Measurements from ENCODE around the gene MAP4.
"Not testable (repeated sequence)": the region's sequence is repeated elsewhere in the genome, so short reads cannot be mapped to it uniquely, and the experiment has no call there.

MAP4 gene

DNA sequence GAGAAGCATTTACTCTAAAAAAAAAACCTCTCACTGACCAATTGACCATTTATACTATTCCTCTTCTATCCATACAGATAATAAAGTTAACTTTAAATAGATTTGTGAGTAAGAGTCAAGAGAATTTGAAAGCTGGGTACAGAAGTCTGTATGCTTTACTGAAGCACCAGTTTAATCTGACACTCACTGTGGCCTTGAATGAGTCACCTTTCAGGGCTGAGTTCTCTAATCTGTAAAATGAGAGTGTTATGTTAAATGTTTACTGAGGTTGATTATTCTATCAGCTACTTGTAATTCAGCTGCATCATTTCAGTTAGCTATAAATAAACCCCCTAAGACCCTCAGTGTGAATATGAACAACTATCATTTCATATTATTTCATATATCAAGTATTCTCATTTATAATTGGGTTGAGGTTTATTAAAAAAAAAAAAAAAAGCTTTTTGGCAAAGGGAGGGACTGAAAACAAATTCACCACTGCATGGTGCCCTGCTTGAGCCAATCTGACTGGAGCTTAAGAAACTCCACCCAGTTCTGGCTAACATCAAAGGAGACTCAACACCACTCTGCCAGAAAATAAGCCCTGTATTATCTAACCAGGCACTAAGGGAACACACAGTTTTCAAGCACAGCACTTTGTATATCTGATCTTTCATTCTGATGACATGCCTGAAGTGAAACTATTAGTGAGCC is 2.8 kb downstream of the MAP4 start:
- DNase-seq, result no peak

DNA sequence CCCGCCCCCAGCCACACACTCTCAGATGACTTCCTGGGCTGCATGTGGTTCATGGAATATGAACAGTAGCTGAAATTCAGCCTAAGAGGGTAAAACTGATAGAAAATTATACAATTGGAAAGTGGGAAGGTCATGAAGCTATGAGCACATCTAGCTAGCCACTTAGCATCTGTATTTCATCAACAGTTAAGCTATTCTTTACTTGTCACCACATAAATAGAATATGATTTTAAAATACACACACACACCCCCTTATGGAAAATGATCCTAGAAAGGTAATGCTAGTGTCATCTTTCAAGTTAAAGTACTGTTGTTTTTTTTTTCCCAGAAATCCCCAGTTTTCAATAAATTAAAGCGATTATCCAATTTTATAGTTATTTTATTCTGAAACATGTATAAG is 3.6 kb downstream of the MAP4 start:
- DNase-seq, result no peak

DNA sequence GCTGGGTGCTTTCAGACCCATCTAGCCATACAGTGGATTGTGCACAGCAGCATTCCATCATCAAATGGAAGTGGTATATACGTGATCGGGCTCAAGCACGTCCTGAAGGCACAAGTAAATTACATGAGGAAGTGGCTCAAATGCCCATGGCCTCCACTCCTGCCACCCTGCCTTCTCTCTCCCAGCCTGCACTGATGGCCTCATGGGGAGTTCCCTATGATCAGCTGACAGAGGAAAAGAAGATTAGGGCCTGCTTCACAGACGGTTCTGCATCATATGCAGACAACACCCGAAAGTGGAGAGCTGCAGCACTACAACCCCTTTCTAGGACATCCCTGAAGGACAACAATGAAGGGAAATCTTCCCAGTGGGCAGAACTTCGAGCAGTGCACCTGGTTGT is 8.2 kb downstream of the MAP4 start:
- DNase-seq, result not testable (repeated sequence)

DNA sequence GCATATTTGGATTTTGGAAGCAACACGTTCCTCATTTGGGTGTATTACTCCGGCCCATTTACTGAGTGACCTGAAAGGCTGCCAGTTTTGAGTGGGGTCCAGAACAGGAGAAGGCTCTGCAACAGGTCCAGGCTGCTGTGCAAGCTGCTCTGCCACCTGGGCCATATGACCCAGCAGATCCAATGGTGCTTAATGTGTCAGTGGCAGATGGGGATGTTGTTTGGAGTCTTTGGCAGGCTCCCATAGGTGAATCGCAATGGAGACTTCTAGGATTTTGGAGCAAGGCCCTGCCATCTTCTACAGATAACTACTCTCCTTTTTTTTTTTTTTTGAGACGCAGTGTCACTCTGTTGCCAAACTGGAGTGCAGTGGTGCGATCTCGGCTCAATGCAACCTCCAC is 8.9 kb downstream of the MAP4 start:
- not testable (repeated sequence) for DNase-seq

DNA sequence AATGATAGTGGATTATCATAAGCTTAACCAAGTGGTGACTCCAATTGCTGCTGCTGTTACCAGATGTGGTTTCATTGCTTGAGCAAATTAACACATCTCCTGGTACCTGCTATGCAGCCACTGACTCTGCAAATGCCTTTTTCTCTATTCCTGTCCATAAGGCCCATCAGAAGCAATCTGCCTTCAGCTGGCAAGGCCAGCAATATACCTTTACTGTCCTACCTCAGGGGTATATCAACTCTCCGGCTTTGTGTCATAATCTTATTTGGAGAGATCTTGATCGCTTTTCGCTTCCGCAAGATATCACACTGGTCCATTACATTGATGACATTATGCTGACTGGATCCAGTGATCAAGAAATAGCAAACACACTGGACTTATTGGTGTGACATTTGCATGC is 9.4 kb downstream of the MAP4 start:
- not testable (repeated sequence) for DNase-seq

DNA sequence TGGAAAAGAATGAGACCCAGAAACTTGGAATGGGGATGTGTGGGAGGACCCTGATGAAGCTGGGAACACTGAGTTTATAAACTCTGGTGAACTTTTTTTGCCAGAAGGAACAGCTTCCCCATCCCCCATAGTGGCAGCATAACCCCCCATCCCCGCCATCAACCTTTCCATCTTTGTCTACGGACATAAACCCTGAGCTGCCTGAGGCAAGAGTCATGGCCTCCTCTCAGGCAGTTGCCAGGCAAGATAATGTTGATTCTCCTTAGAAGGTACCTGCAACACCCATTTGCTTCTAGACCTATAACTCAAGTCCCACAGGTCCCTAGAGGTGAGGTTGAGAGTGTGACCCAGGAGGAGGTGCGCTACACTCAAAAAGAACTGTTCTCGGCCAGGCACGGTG is 11.5 kb downstream of the MAP4 start:
- no peak for DNase-seq

DNA sequence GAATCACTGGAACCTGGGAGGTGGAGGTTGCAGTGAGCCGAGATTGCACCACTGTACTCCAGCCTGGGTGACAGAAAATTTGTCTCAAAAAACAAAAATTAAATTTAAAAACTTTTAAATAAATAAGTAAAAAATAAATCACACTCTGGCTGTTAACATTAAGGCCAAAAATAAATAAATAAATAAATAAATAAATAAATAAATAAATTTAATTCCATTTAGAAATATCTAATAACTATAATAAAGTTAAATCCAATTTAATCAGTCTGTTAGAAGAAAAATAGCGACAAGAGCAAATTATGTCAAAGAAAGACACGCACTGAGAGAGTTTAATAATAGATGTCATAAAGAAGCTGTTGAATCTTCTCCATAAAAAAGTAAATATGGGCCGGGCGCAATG is 13.4 kb downstream of the MAP4 start:
- no peak for DNase-seq

DNA sequence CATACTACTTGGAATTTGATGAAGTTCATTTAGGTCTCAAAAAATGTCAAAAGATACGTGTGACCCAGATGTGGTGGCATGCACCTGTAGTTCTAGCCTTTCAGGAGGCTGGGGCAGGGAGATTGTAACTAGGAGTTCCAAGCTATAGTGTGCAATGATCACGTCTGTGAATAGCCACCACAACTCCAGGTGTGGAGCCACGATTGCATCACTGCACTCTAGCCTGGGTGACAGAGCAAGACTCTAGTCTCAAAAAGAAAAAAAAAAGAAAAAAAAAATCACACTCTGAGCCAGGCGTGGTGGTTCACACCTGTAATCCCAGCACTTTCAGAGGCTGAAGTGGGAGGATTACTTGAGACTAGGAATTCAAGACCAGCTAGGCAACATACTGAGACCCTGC is 14.2 kb downstream of the MAP4 start:
- DNase-seq, result no peak

DNA sequence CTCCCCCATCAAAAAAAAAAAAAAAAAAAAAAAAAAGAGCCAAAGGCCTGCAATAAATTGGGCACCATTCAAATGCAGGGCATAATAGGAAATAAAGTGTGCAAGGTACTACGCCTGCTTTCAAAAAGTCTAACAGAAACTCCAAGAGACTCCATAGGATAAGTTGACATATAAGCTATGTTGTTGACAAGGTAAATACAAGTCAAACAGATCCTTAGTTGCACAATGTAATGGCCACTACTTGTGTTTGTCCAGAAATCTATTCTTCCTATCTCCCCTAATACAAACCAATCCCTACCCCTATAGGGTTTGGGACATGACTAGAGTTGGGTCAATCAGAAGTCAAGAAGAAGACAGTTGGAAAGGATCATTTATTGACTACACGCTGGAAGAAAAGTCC is 16.0 kb downstream of the MAP4 start:
- no peak for DNase-seq

DNA sequence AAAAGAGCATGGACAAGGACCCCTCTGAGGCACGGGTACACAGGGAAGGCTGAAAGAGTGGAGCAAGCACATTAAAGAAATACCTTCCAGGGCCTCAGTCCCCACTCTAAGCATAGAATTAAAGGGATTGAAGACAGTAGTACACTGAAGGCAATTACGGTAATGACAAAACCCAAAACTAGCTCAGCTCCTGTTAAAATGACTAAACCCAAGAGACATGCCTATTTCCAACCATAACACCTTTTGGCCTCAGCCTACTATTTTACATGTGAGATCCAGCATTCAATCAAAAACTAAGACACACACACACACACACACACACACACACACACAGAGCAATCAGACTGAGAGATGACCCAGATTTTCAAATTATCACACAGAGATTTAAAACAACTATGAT is 19.8 kb downstream of the MAP4 start:
- DNase-seq, result no peak

DNA sequence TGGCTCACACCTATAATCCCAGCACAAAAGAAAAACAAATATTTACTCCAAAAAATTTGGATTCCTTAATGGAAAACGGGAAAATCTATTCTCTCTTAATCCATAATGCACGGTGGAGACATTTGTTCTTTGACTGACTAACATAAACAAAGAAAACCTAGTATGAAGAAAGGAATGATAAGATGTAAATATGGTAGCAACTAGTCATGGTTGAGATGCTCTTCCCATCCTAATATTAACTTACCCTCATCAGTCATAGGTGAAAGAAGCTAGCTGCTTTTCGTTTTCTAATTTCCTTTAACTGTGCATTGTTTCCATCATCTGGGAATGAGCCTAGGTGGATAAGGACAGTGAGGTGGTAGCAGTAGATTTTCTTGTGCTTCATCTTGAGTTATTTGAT is 22.0 kb downstream of the MAP4 start:
- DNase-seq, result no peak

DNA sequence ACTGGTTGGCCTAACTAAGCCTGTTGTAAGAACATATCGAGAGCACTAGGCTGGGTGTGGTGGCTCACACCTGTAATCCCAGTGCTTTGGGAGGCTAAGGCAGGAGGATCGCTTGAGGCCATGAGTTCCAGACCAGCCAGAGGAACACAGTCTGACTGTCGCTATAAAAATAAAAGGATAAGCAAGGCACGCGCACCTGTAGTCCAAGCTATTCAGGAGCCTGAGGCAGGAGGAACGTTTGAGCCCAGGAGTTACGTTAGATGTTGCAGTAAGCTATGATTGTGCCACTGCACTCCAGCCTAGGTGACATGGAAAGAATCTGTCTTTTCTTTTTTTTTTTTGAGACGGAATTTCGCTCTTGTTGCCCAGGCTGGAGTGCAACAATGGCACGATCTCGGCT is 24.9 kb downstream of the MAP4 start:
- DNase-seq, result no peak

DNA sequence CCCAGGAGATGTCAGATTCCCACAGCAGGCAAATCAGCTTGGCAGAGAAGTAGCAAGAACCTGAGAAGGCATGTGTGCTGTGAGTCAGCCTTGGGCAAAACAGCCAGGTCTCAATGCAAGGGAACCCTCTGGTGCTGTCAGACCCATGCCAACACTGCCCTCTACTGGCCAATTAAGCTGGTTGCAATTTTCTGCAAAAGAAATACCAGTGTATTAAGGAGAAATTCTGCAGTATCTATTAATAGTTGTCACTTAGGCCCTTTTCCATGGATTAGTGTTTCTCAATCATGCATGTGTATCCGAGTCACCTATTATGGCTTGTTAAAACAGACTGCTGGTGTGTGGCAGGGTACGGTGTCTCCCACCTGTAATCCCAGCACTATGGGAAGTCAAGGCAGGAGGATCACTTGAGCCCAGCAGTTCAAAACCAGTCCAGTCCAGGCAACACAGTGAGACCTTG is 26.2 kb downstream of the MAP4 start:
- peak; percentile 63 to 70 for DNase-seq

DNA sequence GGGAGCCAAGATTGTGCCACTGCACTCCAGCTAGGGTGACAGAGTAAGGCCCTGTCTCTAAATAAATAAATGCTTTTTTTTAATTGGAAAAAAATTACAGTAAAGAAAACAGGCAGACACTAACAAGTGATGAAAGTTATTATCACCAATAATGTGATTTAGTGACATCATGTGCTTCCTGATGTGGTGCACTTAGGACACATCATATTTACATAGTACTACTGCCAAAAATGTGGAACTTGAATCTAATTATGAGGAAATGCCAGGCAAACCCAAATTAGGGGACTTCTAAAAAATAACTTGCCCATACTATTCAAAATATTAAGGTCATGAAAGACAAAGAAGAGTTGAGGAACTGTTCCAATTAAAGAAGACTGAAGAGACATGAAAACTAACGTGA is 30.8 kb downstream of the MAP4 start:
- no peak for DNase-seq

DNA sequence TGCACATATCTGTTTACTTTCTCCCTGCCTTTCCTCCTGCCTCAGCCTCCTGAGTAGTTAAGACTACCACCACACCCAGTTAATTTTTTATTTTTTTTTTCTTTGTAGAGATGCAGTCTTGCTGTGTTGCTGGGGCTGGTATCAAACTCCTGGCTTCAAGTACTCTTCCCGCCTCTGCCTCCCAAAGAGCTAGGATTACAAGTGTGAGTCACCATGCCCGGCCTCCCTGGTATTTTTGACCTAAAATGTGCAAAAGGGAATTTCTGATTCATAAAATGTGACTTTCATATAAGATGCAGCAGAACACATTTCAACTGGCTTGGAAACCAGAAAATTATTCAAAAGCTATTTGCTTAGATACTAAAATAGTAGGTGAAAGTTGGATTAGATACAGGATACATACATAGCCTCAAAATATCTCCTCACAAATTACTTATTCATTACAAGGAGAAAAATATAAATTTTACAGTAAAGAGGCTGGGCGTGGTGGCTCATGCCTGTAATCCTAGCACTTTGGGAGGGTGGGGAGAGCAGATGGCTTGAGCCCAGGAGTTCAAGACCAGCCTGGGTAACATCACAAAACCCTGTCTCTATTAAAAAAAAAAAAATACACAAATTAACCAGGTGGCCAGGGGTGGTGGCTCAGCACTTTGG is 32.0 kb downstream of the MAP4 start:
- DNase-seq, result no peak

DNA sequence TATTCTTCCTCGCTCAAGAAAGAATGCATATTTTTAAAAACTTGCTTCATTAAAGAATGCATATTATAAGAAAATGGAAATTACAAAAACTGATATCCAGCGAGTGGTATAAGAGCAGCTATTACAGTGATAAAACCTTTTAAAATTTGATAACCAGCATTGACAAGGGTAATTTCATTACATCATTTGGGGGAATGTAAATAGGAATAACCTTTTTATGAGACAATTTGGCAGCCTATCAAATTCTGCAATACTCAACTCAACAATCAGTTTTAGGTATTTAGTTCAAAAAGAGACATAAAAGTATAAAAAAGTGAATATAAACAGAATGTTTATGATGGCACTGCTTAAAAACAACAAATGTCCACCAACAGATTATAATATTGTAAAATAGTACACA is 35.4 kb downstream of the MAP4 start:
- DNase-seq, result no peak

DNA sequence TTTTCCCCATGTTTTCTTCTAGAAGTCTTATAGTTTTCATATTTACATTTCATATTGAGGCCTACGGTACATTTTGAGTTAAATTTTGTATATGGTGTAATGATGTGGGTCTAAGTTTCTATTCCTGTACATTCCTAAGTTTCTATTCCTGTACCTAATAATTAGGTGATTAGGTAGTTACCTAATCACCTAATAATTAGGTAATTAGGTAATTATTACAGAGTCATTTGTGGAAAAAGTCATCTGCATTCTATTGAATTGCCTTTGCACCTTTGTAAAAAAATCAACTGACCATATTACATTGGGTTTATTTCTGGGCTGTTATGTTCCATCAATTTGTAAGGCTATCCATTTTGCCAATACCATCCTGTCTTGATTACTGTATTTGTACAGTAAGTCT is 37.1 kb downstream of the MAP4 start:
- DNase-seq, result no peak

DNA sequence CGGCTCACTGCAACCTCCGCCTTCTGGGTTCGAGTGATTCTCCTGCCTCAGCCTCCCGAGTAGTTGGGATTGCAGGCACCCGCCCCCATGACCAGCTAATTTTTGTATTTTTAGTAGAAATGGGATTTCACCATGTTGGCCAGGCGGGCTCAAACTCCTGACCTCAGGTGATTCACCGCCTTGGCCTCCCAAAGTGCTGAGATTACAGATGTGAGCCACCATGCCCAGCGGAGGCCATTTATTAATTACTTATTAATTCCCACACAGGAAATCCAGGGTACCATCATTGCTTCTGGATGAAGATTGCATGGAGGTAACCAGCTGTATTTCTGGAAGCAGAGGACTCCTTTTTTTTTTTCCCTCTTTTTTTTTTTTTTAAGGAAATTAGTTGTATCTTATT is 37.8 kb downstream of the MAP4 start:
- DNase-seq, result no peak

DNA sequence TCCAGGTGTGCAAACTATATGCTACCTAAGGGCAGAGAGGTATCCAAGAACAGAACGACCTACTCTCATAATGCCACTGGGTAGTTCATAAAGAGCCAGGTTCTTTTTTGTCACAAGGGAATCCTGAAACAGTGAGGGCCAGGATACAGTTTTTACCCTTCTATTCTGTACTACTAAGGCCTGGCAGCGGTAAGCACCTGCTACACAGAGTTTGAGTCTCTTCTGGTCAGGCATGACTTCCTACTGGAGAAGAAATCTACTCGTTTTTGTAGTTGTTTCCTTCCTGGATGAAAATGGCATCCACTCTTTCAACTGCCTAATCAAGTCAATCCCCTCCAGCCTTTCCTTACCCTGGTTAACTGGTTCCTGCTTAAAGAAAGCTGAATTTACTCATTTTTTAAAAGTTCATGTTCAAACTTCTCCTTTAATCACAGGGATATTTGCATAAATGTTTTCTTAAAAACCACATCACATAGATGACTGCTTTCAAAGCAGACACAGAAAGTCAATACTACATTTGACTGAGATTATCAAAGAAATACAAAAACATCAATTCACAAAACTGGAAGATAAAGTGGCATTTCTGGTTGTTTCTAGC is 40.0 kb downstream of the MAP4 start:
- no peak for DNase-seq

DNA sequence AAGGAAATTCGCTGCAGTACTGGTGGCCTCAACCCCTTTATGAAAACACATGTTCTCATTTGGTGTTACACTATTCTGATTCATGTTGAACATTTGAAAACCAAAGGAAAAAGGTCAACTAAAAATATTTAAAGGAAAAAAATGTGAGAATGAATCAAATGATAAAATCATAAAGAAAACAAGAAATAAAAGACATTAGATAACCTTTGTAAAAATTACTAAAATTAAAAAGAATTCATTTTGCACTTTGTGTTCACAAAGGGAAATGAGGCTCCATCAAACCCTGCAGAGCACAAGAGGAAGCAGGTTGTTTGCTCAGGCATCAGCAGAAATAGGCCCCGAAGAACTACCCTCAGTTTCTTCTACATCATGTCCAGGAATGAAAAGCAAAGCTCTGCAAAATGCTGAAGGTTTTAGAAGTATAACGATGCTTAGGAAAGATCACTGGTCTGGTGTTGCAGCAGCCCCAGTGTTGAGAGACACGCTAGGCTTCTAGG is 41.2 kb downstream of the MAP4 start:
- no peak for DNase-seq

DNA sequence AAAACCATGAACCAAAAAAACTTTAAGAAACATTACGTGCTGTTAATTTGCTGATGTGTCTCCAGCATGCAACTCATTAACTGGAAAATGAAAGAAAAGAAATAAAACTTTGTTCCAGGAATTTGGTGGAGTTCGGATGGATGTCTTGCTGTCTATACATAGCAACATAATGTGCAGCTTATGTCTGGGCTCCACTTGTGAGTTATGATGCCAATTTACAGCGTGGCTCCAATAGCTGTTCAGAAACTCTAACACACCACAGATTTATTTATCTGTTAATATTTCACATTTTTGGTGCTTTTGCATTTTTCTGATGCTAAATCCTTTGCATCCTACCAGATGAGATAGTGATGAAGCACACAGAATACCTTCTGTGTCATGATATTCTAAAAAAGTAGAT is 45.1 kb downstream of the MAP4 start:
- no peak for DNase-seq

DNA sequence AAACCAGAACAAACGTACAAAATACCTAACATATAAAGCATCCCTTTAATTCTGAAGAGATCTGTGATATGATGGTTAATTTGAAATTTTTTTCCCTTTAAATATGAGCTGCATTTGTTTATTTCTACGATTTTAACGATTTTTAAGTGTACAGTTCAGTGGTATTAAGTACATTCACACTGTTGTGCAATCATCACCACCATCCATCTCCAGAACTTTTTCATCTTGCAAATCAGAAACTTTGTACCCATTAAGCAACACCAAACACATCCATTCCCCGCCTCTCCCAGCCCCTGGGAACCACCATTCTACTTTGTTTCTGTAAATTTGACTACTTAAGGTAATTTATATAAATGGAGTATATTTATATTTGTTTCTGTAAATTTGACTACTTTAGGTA is 51.5 kb downstream of the MAP4 start:
- DNase-seq, result no peak

DNA sequence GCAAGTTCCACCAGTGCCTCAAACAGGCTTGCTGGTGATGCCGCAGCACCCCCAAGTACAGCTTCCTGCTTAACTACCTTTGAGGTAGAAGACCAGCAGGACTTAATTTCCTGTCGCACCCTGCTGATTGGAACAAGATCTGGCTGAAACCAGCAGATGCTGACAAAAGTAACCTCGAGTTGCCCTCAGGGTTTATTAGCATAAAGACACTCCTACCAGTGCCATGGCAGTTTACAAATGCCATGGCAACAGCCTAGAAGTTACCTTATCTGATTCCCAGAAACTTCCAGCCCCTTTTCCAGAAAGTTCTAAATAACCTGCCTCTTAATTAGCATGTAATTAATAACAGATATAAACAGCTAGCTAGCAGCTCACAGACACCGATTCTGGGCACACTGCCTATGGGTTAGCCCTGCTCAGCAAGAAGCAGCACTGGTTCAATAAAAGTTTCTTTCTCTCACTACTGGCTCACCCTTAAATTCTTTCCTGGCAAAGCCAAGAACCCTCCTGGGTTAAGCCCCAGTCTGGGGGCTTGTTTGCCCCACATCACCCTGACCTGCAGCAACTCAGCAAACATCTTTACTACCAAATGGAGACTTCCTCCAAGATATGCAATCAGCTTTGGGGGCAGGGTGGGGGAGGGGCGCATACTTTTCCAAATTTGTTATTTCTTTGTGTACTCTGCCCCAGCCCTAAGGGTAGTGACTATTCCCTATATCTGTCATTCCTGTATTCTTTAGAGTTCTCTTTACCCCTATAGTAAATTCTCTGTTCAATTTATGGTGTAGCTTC is 54.2 kb downstream of the MAP4 start:
- no peak for DNase-seq

DNA sequence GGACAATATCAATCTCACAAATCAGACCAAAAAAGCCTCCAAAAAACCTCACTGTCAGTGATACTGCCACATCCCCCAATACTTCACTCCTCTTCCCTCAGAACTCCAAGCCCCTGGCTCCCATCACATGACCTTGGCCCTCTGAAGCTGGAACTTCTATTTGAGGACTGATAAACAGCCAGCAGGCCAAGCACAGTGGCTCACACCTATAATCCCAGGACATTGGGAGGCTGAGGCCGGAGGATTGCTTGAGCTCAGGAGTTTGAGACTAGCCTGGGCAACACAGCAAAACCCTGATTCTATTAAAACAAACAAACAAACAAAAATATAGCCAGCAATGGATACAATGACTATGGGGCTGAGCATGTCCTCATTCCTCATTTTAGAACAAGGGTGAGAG is 55.2 kb downstream of the MAP4 start:
- DNase-seq, result no peak

Data from activated CD4-positive, alpha-beta T cell treated with anti-CD3 and anti-CD28 coated beads, Interleukin-2, amount 50 U/mL, for 4 hours (primary cell).